ENCODE results near the gene NDUFS7. TPM values are rescaled to one million over a fixed set of nuclear protein-coding genes. Genes with fewer than 3 reads are reported as not detected.
A peak's percentile ranks its signal among the peaks of the same experiment; 100 is the strongest.

NDUFS7 gene
- total and polyA plus RNA-seq, 12 donors = 248 to 498 (median 377) TPM

DNA sequence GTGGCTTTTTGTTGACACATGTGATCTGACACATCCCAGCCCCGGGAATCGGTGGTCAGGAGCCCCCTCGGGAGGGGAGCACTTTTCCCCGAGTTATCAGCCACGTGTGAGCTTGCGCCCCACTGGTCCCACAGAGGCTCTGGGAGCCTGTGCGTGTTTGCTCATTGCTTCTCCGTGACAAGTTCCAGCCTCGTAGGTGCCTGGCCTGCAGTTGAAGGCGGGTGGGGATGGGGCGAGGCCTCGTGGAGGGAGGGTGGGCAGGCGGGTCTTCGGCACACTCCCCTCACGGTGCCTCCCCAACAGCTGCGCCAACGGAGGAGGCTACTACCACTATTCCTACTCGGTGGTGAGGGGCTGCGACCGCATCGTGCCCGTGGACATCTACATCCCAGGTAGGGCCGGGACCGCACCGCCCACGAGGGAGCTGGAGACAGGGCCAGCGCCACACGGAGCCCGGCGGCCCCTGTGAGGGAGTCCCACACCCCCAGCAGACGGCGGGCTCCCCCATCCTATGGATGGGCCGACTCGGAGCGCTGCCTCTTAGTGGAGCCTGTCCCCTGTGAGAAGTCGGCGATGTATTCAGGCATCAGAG is 9.3 kb downstream of the NDUFS7 start:
- 85 to 91% methylated on average over 37 of the region's 37 CpGs for WGBS, 2 donors
- H3K4me3 ChIP-seq = no peak overlapping the region
- peaks cover 0 to 73% (median 43%) of the 10 kb centered on the region in 9 donors for H3K36me3 ChIP-seq
- H3K27me3 ChIP-seq = no peaks in the 10 kb centered on the region
- TF ChIP-seq, protein P1, sequence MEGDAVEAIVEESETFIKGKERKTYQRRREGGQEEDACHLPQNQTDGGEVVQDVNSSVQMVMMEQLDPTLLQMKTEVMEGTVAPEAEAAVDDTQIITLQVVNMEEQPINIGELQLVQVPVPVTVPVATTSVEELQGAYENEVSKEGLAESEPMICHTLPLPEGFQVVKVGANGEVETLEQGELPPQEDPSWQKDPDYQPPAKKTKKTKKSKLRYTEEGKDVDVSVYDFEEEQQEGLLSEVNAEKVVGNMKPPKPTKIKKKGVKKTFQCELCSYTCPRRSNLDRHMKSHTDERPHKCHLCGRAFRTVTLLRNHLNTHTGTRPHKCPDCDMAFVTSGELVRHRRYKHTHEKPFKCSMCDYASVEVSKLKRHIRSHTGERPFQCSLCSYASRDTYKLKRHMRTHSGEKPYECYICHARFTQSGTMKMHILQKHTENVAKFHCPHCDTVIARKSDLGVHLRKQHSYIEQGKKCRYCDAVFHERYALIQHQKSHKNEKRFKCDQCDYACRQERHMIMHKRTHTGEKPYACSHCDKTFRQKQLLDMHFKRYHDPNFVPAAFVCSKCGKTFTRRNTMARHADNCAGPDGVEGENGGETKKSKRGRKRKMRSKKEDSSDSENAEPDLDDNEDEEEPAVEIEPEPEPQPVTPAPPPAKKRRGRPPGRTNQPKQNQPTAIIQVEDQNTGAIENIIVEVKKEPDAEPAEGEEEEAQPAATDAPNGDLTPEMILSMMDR (IDR thresholded peaks at IDR 0.05) = no peak
- intact Hi-C loops (cut with DNase I) = loop anchor here in 1 of 10 donors (1.0 kb wide), 1 partner anchor 7 kb away; no protein-coding TSS in a partner anchor
- no peaks in the 10 kb centered on the region for H3K9me3 ChIP-seq
- ATAC-seq (no peak), DNase-seq (no peak)
- peaks cover 10 to 42% (median 22%) of the 10 kb centered on the region in 9 donors for H3K4me1 ChIP-seq
- H3K27ac ChIP-seq = no peak overlapping the region

DNA sequence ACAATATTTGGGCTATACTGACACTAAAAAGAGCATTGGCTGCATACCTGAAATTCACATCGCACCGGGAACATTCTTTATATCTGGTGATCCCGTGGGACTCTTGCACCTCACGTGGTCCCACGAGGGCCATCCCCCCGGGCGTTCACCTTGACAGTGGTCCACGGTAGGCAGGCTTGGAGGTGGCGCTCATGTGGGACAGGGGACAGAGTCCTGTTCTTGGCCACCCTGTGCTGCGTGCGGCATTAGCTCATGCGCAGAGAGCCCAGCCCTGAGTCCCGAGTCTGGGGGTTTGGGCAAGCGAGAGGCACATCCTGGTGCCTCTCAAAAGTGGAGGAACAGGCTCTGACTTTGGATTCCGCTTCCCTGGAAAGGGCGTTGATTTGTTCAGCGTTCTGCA is 10.1 kb downstream of the NDUFS7 start:
- Histone ChIP-seq H3K9me3 (no peaks in the 10 kb centered on the region), H3K27ac (no peak overlapping the region), H3K36me3 (peaks cover 0 to 70% (median 43%) of the 10 kb centered on the region in 9 donors), H3K4me3 (no peak overlapping the region), H3K4me1 (peaks cover 10 to 34% (median 19%) of the 10 kb centered on the region in 9 donors), H3K27me3 (no peaks in the 10 kb centered on the region)
- no peak for DNase-seq
- intact Hi-C loops (cut with DNase I) = no loop called here
- no peak for ATAC-seq
- WGBS, 2 donors = 89% methylated on average over 17 of the region's 17 CpGs
- TF ChIP-seq, protein P1 (IDR thresholded peaks at IDR 0.05) = no peak

DNA sequence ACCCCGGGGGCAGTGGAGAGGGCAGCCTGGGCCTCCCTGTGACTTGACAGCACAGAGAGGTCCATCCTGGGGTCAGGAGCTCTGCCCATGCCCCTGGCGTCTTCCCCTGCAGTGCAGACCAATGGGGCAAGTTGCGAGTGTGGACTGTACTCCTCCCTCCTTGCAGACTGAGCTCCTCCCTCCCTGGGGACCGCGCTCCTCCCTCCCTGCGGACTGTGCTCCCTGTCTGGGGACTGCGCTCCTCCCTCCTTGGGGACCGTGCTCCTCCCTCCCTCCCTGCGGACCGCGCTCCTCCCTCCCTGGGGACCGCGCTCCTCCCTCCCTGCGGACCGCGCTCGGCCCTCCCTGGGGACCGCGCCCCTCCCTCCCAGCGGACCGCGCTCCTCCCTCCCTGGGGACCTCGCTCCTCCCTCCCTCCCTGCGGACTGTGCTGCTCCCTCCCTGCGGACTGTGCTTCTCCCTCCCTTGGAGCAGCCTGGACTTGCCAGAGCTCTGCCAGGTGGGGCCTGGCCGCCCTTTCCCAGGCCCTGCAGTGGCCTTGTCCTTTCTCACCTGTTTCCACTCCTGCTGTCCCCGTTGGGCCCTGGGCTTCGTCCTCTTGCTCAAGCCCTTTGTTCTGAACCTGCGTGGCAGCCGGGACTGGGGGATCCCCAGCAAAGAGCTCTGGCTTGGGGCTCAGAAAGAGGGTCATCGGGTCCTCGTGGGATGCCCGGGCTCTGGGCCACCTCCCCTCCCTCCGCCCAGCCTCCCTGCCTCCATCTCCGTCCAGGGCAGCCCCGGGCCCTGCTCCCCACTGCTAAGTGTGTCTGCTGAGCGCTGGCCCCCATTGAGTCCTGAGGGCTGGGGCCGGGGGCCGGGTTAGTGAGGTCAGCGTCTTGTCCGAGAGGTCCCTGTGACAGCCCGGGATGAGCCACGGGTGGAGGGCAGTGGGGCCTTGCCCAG is 10.8 kb downstream of the NDUFS7 start:
- 70 to 76% methylated on average over 42 to 43 of the region's 43 CpGs for WGBS, 2 donors
- TF ChIP-seq, protein P1 (IDR thresholded peaks at IDR 0.05) = no peak
- DNase-seq (no peak), ATAC-seq (peak in 4 of 8 donors; percentile 4 to 32 (median 12))
- Histone ChIP-seq H3K4me3 (no peak overlapping the region), H3K27me3 (no peaks in the 10 kb centered on the region), H3K27ac (no peak overlapping the region), H3K36me3 (peaks cover 0 to 63% (median 38%) of the 10 kb centered on the region in 9 donors), H3K9me3 (no peaks in the 10 kb centered on the region), H3K4me1 (peaks cover 10 to 29% (median 19%) of the 10 kb centered on the region in 9 donors)
- intact Hi-C loops (cut with DNase I) = loop anchor here in 1 of 10 donors (5.0 kb wide), 1 partner anchor 112 kb away; no protein-coding TSS in a partner anchor

Measured in heart right ventricle (tissue), 16 donors.